HG02571 (cell line): ENCODE measurements around the gene TSPAN15.

Experiments
- ATAC-seq: cut with Tn5 transposase; IDR thresholded peaks from one replicate; pipeline ENCODE4 v1.9.1; 2021; ENCODE audit warnings: mild to moderate bottlenecking, moderate library complexity; ENCODE audit not compliant: unreplicated experiment

Gene TSPAN15

DNA sequence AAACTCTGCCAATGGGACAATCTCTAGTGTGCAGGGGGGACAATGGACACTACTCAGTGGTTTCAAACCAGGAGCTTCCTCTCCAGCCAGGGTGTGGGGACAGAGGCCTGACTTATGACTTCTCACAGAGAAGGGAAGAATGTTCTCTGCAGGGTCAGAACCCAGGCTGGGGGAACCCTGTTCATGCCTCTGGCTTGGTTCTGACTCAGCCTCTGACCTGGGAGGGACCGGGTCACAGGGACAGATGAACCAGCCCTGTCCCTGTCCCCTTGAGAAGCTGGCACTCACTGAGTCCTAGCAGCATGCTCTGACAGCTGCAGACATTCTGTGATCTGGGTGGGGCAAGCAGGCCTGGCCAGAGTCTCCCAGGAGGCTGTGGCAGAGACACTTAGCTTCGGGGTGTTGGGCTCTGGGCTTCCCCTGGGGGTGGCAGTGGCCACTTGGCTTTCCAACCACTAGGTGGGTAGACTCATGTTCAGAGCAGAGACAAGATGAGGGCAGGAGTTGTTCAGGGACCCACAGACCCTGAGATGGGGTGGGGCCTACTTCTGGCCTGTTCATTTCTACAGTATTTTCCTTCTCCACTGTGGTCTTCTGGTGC is 13.6 kb downstream of the TSPAN15 start:
- ATAC-seq: no peak

DNA sequence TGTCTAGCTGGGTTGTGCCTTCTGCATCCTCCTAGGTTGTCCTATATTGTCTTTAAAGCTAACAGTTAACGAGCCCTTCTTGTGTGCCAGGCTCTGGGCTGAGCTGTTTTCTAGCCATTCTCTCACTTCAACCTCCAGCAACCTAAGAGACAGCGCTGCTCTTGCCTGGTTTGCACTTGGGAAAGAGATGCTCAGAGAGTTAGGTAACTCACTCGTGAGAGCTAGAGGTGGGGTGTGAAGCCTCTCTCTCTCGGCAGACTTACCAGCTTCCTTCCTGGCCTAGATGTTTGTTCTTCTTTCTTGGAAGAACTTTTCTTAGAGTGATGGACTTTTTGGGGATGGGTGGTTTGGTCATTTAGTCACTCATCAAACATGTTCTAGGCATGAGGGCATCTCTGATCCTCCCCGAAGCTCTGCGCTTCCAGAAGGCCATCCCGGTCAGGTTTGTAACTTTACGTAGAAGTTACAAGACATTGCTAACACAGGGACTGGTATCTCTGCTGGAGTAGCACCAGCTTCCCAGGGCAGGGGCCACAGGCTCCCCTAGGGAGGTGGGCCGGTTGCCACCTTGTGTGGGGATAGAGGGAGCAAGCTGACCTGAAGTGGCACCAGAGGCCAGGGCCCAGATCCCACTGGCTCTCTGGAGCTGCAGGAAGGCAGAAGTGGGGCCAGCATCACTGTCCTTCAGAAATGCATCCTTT is 14.3 kb downstream of the TSPAN15 start:
- no peak for ATAC-seq

DNA sequence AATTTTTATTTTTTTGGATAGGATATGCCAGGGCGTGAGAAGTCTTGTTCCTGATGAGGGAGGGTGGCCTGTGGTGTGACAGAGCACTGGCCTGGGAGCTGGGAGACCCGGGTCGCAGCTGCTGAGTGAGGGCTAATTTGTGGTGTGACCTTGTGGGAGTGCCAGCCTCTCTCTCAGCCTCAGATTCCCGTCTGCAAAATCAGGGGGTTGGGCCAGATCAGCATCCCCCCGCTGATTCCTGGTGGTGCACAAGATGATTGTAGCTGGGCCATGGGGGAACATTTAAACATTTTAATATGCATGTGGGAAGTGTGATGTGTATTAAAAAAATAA is 14.9 kb downstream of the TSPAN15 start:
- no peak for ATAC-seq

DNA sequence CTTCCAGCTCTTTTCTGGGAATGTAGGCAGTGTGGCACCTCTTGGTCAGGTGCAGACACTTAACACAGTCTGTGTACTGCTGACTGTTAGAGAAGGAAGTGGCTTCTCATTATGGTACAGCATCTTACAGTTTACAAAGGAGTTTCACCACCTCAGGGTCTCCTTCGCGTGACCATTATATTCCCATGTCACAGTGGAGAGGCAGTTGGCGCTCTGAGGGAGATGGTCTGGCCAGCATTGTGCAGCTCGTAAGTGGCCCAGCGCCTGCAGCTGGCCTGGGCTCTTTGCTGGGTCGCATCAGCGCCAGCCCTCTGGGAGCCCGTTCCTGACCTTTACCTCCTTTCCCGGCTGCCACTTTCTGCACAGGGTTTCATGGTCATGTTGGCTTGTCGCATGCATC is 15.4 kb downstream of the TSPAN15 start:
- ATAC-seq: no peak

DNA sequence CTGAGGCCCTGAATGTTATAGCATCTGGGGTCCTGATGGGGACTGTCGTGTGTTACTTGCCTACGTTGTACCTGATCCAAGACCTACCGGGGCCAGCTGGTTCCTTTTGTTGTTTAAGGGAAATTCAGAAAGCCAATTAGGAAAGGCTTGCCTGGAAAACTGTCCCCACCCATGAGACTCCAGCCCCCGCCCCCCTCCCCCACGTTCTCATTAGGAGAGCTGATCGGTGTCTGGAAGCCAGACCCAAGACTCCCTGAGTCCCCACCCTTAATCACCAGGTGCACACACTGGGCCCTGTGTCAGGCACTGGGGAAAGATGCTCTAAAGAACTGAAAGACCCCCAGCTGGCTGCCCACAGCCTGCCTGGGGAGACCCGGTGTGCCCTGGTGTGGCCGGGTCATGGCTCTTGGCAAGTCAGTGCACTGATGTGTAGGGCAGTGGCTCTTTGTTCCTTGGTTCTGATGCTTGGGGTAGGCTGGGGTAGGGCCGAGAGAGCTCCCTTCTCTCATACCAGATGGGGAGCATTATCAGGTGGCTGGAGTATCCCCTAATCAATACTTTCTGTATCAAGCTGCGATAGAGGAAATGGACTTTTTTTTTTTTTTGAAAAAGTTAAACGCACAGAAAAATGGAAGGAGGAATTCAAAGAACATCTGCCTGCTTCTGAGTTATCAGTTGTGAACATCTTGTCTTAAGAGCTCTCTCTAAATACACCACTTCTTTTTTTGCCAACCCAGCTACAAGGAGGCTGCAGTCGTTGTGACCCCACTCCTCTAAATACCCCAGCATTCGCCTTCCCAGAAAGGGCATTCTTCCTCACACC is 16.9 kb downstream of the TSPAN15 start:
- ATAC-seq: no peak

DNA sequence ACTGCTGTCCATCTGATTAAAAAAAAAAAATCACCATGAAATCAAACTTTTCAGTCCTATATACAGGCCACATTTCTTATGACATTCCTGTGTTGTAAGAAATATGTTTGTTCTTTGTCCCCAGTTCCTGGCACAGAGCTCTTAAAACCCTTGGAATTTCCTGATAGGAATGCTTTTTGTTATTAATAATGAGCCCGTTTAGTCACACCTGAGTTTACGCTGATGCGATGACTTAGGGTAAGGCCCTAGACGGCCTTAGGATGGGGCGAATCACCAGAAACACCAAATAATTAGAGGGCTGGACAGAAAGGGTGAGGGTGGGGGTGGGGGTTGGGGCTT is 17.5 kb downstream of the TSPAN15 start:
- no peak for ATAC-seq

DNA sequence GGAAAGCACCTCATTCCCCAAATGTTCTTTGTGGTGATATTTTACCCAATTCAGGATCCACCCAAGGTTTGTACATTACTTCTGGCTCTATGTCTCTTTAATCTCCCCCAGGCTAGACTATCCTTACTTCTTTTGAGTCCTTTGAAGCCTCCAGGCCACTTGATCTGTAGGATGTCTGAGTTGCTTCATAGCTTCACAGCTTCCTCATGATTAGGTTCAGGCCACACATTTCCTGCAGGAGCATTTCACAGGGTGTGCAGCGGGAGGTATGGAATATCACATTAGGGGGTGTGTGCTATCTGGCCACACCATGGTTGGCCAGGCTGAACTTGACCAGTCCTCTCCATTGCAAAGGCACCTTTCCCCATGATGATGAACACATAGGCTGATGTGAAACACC is 18.7 kb downstream of the TSPAN15 start:
- no peak for ATAC-seq

DNA sequence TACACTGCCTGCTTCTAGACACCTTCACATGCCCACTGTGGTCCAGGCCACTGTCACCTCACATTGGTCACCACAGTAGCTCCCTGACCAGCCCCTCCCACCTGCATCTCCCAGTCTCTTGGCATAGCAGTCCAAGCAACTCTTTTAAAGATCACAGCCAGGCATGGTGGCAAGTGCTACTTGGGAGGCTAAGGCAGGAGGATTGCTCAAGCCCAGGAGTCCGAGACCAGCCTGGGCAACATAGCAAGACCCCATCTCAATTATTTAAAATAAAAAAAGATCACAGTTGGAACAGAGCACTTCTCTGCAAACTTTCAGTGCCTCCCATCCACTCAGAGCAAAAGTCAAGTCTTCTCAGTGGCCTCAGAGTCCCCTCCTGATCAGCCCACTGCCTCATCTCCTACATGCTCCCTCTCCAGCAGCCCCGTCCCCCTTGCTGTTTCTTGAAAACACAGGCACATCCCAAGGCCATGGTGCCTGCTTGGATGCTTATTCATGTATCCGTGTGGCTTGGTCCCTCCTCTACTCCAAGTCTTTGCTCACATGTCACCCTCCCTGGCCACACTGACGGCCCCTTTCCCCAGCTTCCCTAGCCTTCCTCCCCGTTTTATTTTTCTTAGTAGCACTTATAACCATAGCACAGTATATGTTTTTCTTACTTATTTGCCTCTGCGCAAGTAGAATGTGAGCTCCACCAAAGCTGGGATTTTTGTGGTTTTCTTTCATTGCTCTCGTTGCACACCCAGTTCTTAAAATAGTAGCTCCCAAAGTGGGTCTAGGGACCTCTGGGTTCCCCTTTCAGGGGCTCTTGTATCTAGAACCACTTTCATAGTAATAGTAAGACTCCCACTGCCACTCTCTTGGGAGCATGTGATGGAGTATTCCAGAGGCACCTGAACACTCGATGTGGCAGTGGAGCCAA is 19.5 kb downstream of the TSPAN15 start:
- ATAC-seq: no peak

DNA sequence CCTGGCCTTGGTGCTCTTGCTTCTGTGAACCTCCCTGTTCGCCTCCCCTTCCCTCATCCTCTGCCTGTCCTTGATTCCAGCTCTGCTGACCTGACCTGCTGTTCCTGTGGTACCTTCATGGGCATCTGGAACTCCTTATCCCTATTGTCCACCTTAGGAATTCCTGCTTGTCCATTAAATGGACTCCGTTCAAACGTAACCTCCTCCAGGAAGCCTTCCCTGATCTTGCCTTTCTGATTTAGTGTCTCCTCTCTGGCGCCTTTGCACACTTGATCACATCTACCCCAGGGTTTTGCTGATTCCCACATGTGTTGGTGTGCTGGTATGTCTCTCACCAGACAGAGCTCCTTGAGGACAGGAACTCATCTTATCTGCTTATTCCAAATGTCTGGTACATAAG is 20.9 kb downstream of the TSPAN15 start:
- no peak for ATAC-seq

DNA sequence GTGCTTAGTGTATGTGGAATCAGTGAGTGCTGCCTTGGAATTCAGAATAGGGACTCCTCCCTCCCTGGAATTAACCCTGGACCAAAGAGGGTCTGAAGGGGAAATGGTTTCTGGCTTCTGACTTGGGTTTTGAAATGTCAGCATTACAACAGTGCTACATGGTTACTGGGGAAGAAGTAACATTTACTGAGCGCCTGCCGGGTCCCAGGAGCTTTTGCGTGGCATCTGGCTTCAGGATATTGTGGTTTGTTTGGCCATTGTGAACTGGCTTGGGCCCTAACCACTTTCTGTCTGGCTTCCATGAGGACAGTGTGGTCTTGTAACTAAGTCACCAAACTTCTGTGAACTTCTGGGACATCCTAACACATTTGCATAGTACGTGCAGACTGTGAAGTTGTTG is 21.3 kb downstream of the TSPAN15 start:
- no peak for ATAC-seq

DNA sequence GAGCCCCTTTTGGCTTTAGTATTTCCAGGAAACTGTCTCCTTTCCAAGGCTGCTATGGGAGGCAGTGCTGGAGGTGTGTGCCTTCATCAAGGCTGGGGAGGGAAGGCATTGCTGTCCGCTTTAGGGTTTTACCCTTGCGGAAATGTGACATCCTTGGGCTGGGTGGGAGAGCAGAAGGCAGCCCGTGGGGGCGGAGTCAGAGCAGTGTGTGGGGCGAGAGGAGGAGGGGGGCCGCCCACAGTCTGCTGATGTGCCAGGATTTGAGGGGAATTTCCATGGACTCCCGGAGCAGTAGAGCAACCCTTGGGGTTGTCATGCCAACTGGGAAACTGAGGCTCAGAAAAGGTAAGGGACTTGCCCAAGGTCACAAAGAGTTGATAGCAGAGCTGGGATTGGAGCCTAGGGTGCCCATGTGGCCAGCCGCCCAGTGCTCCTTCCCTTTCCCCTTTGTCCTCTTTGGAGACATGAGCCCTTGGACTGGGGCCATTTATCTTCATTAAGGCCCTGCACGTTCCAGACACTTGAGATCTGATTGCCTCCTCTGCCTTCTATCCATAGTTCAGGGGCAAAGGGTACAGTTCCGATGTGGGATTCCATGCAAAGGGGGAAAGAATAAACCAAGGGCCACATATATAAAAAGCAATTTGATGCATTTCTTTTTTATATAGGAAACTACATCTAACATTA is 22.2 kb downstream of the TSPAN15 start:
- ATAC-seq: no peak

DNA sequence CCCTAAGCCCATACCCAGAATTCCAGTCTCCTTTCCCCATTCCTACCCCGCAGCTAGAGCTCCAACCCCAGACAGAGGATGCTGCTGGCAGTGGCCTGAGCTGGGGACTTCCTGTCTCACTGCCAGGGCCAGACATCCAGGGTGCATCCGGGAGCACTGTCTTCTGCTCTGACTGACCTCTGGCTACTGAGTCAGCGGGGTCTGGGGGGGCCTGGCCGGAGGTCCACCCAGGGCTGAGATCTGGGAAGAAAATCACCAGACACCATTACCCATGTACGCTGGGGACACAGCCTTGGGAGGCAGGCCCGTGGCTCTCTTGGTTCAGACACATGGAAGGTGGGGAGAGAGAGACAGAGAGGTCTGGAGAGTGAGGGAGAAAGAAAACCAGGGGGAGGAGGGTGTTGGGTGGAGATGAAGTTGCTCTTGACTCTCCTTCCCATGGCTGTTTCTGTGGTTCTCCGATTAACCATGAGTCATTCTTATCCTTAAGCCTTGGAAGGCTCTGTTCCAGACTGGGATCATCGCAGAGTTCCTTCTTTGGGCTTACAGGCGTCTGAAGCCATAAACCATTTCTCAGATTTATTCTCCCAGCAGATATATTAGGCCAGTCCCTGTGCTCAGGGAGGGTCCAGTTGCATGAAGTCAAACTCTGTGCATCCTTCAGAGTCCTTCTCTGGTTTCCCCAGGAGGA is 23.6 kb downstream of the TSPAN15 start:
- no peak for ATAC-seq

DNA sequence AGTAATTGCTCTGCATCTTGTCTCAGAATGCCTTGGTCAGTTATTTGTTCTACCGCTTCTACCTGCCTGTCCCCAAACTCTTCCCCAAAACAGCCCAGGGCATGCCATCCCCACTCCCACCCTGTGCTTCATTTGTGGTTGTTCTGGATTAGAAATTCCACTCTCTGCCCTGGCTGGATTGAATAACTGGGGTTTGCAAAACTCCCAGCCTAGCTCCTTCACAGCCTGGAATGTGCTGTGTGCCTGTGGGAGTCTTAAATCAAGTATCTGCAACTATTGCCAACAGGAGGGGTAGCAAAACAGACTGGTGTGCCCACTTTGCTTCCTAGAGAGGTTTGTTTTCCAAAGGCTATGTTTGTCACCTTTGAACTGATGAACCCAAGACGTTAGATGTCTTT is 24.2 kb downstream of the TSPAN15 start:
- ATAC-seq: no peak

DNA sequence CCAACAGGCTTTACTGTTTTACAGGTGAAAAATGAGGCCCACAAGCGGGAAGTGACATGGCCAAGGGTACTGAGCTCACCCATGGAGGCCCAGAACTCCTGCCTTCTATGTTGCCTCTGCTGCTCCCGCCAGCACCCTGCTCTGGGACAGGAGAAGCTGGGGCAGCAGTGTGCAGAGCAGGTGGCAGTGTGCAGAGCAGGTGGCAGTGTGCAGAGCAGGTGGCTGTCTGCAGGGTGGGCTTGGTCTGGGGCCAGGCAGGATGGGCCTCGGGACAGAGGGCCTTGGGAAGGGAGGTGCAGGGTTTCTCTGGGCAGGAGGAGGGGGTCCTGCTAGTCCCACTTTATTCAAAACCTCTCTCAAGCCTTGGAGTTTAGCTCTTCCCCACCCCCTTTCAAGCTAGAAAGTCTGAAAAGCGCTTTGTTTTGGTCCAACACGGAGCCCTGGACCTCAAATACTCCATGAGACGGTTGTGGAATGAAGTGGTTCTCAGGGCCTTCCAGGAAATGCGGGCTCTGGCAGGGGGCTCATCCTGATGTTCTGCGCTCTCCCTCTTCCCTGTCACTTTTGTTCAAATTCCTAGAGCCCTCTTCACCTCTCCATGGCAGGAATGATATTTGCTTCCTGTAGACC is 26.8 kb downstream of the TSPAN15 start:
- no peak for ATAC-seq

DNA sequence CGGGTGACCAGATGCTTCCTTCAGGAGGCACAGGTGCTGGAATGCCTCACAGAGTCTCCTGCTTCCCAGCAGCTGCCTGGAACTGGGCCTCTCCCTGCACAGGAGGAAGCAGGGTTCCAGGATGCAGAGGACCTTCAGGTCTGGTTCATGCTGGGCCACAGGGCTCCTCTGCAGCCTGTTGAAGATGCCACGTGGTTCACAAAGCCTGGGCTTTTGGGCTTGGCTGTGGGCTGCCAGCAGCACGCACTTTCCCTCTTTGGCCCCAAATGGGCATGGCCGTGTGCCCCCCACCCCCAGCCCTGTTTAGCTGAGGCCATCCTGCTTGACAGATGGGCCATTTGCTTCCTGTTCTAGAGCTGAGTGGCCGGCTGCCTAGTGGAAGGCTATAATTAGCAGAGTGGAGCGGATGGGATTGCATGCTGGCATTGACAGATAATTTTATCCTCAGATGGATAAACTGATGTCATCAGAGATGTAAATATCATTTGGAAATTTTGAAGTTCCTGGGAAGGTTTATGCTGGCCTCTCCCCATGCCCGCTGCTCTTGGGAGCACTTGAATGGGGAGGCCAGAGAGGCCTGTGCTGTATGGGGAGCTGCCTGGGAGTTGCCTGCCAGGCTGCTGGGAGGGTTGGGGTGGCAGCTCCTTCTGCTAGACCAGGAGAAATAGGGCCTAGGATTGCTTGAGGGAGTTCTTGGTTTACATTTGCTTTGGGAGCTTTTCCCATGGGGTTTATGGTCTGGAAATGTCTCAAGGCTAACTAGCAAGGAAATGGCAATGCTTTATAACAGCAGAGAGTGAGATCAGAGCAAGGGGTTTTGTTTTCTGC is 28.2 kb downstream of the TSPAN15 start:
- no peak for ATAC-seq

DNA sequence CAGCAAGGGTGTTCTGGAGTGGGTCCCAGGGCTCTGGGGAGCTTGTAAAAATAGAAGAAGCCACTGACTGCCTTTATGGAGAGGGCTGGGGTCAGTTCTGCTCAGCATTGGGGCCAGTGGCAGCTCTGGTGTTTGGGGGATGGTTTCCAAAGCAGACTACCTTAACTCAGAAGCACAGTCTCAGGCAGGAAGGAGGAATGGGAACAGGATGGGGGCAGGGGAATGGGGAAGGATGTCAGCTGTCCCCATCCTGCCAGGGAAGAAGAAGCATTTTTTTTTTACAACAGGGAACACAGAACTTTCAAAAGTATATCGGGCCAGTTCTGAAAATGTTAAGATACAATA is 28.8 kb downstream of the TSPAN15 start:
- ATAC-seq: no peak

DNA sequence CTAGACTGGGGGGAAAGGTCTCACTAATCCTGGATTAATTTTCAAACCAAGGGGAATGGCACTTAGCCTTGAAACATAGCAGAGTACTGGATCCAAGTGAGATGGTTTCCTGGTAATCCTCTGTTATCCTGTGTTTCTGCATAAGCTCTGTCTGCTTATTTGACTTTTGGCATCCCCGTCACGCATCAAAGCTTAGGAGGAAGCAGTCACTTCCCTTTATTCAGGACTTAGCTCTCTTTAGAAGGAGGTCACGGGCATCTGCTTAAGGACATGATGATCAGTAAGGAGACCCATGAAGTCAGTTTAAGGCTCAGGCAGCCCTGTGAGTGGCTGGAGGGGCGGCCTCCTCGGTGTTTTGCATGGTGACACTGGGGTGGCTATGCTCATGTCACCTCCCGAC is 30.0 kb downstream of the TSPAN15 start:
- ATAC-seq: no peak

DNA sequence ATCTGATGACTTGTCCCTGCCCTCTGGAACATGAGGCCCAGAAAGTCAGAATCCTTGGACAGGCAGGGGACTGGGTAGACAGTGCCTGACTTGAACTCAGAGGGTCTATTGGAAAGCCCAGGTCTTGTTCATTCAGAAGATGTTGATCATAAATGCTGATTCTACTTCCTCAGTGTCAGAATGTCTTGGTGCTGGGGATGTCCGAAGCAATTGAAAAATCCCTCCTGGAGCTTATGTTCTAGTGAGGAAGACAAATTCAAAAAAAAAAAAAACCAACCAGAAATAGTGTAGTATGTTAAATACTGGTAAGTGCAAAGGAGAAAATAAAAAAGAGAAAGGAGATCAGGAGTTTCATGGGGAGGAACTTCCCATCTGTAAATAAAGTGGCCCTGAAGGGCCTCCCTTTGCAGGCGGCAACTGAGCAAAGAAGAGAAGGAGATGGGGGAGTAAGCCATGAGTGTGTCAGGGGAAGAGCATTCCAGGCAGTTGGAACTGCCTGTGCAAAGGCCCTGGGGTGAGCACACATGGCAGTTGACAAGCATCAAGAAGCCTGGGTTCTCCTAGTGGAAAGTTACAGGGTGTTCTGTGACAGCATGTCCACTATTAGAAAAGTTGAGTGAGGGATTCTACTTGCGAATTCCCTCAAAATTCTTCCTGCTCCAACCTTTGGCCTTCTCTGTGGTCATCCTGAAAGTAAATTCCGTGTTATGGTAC is 30.7 kb downstream of the TSPAN15 start:
- no peak for ATAC-seq
